Loucy (cell line): ENCODE results near the gene ST3GAL2.
A peak's percentile ranks its signal among the peaks of the same experiment; 100 is the strongest.

Source experiments
- H2AFZ ChIP-seq: fragments of 200-600 bp; sonication (generic); 2 replicates; pipeline ENCODE4 v1.6.0; 2016; ENCODE audit warnings: antibody characterized with exemption, mild to moderate bottlenecking, low read length, moderate library complexity
- H3F3A ChIP-seq: fragments of 200-600 bp; 2 replicates; pipeline ENCODE4 v1.6.0; 2016; ENCODE audit warnings: antibody characterized with exemption, low read depth, mild to moderate bottlenecking
- H3K27me3 ChIP-seq: fragments of 200-600 bp; sonication (generic); 2 replicates; pipeline ENCODE4 v1.6.1; 2014; ENCODE audit warnings: low read length, mild to moderate bottlenecking; ENCODE audit not compliant: insufficient read depth, poor library complexity, severe bottlenecking
- H3K36me3 ChIP-seq: fragments of 200-600 bp; sonication (generic); 2 replicates; pipeline ENCODE4 v1.6.1; 2016; ENCODE audit warnings: low read length; ENCODE audit not compliant: insufficient read depth
- H3K4me1 ChIP-seq: fragments of 200-600 bp; sonication (generic); 2 replicates; pipeline ENCODE4 v1.5.1; 2014; ENCODE audit warnings: low read length, mild to moderate bottlenecking; ENCODE audit not compliant: insufficient read depth, poor library complexity, severe bottlenecking
- H3K4me2 ChIP-seq: fragments of 200-600 bp; sonication (generic); 2 replicates; pipeline ENCODE4 v1.6.0; 2014; ENCODE audit warnings: antibody characterized with exemption, low read length, low read depth, mild to moderate bottlenecking; ENCODE audit not compliant: poor library complexity, severe bottlenecking
- H3K4me3 ChIP-seq: fragments of 200-600 bp; sonication (generic); 2 replicates; pipeline ENCODE4 v1.5.1; 2014; ENCODE audit warnings: low read length, mild to moderate bottlenecking, mixed read lengths; ENCODE audit not compliant: poor library complexity, severe bottlenecking
- H3K79me2 ChIP-seq: fragments of 200-600 bp; sonication (generic); 2 replicates; pipeline ENCODE4 v1.6.1; 2014; ENCODE audit warnings: low read length; ENCODE audit not compliant: insufficient read depth
- H3K9ac ChIP-seq: fragments of 200-600 bp; sonication (generic); 2 replicates; pipeline ENCODE4 v1.6.0; 2014; ENCODE audit warnings: mild to moderate bottlenecking, low read depth, low read length, moderate library complexity; ENCODE audit not compliant: poor library complexity, severe bottlenecking
- H3K9me2 ChIP-seq: fragments of 200-600 bp; sonication (generic); replicated peaks from 2 replicates; pipeline ENCODE4 v1.6.1; 2016; ENCODE audit warnings: low read depth, low read length, mixed read lengths
- H3K9me3 ChIP-seq: fragments of 200-600 bp; sonication (generic); 2 replicates; pipeline ENCODE4 v1.6.1; 2014; ENCODE audit warnings: mild to moderate bottlenecking, antibody characterized with exemption, low read length, low read depth; ENCODE audit not compliant: insufficient read depth
- H4K20me1 ChIP-seq: fragments of 200-600 bp; sonication (generic); 2 replicates; pipeline ENCODE4 v1.6.0; 2014; ENCODE audit warnings: antibody characterized with exemption, low read length, mild to moderate bottlenecking; ENCODE audit not compliant: insufficient read depth, poor library complexity, severe bottlenecking
- EZH2phosphoT487 ChIP-seq: fragments of 200-600 bp; IDR thresholded peaks from 2 replicates; pipeline ENCODE4 v1.6.1; 2018; ENCODE audit warnings: antibody characterized with exemption, mild to moderate bottlenecking, moderate library complexity, borderline replicate concordance
- TF ChIP-seq, protein P1 (sequence below): fragments of 200-600 bp; sonication (generic); conservative IDR thresholded peaks from 2 replicates; pipeline ENCODE4 v1.5.1; 2014; ENCODE audit warnings: mild to moderate bottlenecking, antibody characterized with exemption, low read length

ST3GAL2 gene

DNA sequence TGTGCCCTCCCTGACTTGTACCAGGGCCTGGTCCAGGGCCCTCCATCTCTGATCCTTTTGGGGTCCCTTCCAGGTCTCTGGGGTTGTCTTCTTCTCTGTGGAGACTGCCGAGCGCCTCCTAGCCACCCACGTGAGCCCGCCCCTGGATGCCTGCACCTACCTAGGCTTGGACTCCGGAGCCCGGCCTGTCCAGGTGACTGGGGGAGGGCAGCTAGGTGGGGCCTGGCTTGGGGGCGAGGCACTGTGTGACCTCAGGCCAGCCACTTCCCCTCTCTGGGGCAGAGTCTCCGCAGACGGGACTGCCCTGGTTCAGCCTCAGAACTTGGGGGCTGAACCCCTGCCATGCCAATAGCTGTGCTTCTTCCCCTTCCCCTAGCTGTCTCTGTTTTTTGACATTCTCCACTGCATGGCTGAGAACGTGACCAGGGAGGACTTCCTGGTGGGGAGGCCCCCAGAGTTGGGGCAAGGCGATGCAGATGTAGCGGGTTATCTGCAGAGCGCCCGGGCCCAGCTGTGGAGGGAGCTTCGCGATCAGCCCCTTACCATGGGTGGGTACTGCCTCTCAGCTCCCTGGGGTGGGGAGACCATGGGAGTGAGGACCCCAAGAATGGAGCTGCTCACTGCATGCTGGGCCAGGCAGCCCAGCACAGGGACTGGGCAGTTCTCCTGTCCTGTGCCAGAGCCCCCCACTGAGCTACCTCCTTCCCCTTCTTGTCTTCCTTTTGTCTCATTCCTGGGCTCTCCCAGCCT lies 30.1 kb upstream of the ST3GAL2 start:
- H4K20me1 ChIP-seq: no peaks in the 10 kb centered on the region

DNA sequence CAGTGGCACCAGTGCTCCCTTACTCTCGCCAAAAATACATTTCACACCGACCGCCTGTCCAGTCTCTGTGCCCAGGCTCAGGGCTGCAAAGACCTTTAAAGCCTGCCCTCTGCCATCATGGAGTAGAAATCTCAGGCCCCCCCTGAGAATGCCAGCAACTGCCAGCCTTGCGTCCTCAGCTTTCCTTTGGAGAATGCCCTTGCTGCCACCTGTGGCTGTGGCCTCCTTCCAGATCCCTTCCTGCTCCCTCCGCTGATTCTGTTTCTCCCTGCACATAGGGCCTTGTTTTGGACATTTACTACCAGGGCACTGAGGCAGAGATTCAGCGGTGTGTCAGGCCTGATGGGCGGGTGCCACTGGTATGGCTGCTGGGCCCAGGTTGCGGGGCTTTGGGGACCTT lies 28.7 kb upstream of the ST3GAL2 start:
- Histone ChIP-seq H2AFZ (no peak overlapping the region), H3F3A (no peaks in the 10 kb centered on the region), H3K9me3 (no peaks in the 10 kb centered on the region), H3K9me2 (no peaks in the 10 kb centered on the region), H3K4me1 (no peaks in the 10 kb centered on the region), H3K9ac (no peak overlapping the region), H3K79me2 (no peaks in the 10 kb centered on the region), H3K4me3 (no peak overlapping the region), H3K36me3 (no peaks in the 10 kb centered on the region), H3K27me3 (no peaks in the 10 kb centered on the region), H3K4me2 (no peak overlapping the region), H4K20me1 (no peaks in the 10 kb centered on the region)
- TF ChIP-seq, protein P1, sequence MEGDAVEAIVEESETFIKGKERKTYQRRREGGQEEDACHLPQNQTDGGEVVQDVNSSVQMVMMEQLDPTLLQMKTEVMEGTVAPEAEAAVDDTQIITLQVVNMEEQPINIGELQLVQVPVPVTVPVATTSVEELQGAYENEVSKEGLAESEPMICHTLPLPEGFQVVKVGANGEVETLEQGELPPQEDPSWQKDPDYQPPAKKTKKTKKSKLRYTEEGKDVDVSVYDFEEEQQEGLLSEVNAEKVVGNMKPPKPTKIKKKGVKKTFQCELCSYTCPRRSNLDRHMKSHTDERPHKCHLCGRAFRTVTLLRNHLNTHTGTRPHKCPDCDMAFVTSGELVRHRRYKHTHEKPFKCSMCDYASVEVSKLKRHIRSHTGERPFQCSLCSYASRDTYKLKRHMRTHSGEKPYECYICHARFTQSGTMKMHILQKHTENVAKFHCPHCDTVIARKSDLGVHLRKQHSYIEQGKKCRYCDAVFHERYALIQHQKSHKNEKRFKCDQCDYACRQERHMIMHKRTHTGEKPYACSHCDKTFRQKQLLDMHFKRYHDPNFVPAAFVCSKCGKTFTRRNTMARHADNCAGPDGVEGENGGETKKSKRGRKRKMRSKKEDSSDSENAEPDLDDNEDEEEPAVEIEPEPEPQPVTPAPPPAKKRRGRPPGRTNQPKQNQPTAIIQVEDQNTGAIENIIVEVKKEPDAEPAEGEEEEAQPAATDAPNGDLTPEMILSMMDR: no peak
- TF ChIP-seq EZH2phosphoT487: no peak

More for the DNA sequence above, 30.1 kb upstream of the ST3GAL2 start:
- Histone ChIP-seq H3K4me3 (no peak overlapping the region), H3F3A (no peaks in the 10 kb centered on the region), H3K4me1 (no peaks in the 10 kb centered on the region), H3K4me2 (no peak overlapping the region), H3K9ac (no peak overlapping the region), H3K27me3 (no peaks in the 10 kb centered on the region), H3K9me3 (no peaks in the 10 kb centered on the region), H3K36me3 (no peaks in the 10 kb centered on the region), H2AFZ (no peak overlapping the region), H3K79me2 (no peaks in the 10 kb centered on the region), H3K9me2 (no peaks in the 10 kb centered on the region)
- TF ChIP-seq EZH2phosphoT487: no peak
- TF ChIP-seq, protein P1: no peak

DNA sequence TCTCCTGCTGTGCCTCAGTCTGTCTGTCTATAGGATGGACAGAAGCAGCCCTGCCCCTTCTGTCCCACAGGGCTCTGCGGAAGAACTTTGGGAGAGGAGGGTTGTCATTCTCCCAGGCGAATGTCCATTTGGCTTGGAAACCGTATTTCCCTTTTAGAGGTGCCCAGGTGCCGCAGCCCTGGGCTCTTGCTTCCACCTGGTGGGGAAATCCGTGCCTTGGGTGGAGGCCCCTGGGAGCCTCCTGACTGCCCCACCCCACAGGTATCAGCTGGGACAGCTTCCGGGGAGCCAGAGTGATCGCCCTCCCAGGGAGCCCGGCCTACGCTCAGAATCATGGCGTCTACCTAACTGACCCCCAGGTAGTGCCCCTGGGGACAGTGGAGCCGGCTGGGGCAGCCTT lies 28.2 kb upstream of the ST3GAL2 start:
- Histone ChIP-seq H3K79me2 (no peaks in the 10 kb centered on the region), H3K4me3 (no peak overlapping the region), H3F3A (no peaks in the 10 kb centered on the region), H3K27me3 (no peaks in the 10 kb centered on the region), H3K4me1 (no peaks in the 10 kb centered on the region), H3K36me3 (no peaks in the 10 kb centered on the region), H3K9ac (no peak overlapping the region), H4K20me1 (no peaks in the 10 kb centered on the region), H3K9me2 (no peaks in the 10 kb centered on the region), H2AFZ (no peak overlapping the region), H3K9me3 (no peaks in the 10 kb centered on the region), H3K4me2 (no peak overlapping the region)
- TF ChIP-seq, protein P1: 0 out of 2 replicates have a peak, but pooled peaks have one; percentile 12
- no peak for TF ChIP-seq EZH2phosphoT487
